Neural cell (in vitro differentiated cells): ENCODE results near the gene LINGO1. TPM values are rescaled to one million over a fixed set of nuclear protein-coding genes. Genes with fewer than 3 reads are reported as not detected.

Experiments used
- H2AFZ ChIP-seq: fragments of 200-600, 300-800 bp; sonication (generic), shearing (Covaris generic); 2 replicates; pipeline ENCODE4 v1.6.0; 2014; ENCODE audit warnings: low read depth, mild to moderate bottlenecking, antibody characterized with exemption, low read length, moderate library complexity
- H3F3A ChIP-seq: fragments of 200-600 bp; shearing (Covaris generic); 2 replicates; pipeline ENCODE4 v1.6.1; 2016; ENCODE audit warnings: mild to moderate bottlenecking, moderate library complexity, mixed read lengths, antibody characterized with exemption, low read length; ENCODE audit not compliant: insufficient read depth, poor library complexity, severe bottlenecking
- H3K27ac ChIP-seq: fragments of 200-600, 300-800 bp; sonication (generic), shearing (Covaris generic); 2 replicates; pipeline ENCODE4 v1.5.1; 2014; ENCODE audit warnings: mild to moderate bottlenecking, low read length, moderate library complexity
- H3K27me3 ChIP-seq: fragments of 300-800, 200-600 bp; sonication (generic), shearing (Covaris generic); 2 replicates; pipeline ENCODE4 v1.6.0; 2014; ENCODE audit warnings: mild to moderate bottlenecking, low read depth, low read length, moderate library complexity; ENCODE audit not compliant: insufficient read depth
- H3K36me3 ChIP-seq: fragments of 300-800, 200-600 bp; sonication (generic), shearing (Covaris generic); 2 replicates; pipeline ENCODE4 v1.5.1; 2014; ENCODE audit warnings: mild to moderate bottlenecking, antibody characterized with exemption, low read length, moderate library complexity; ENCODE audit not compliant: insufficient read depth
- H3K4me2 ChIP-seq: fragments of 300-800, 200-600 bp; sonication (generic), shearing (Covaris generic); 2 replicates; pipeline ENCODE4 v1.6.0; 2014; ENCODE audit warnings: mild to moderate bottlenecking, low read length
- H3K4me3 ChIP-seq: fragments of 300-800, 200-600 bp; sonication (generic), shearing (Covaris generic); 2 replicates; pipeline ENCODE4 v1.5.1; 2014; ENCODE audit warnings: mild to moderate bottlenecking, low read length, moderate library complexity
- H3K79me2 ChIP-seq: fragments of 200-600 bp; shearing (Covaris generic); replicated peaks from 2 replicates; pipeline ENCODE4 v1.6.0; 2014; ENCODE audit warnings: mild to moderate bottlenecking, low read length, moderate library complexity; ENCODE audit not compliant: insufficient read depth
- H3K9ac ChIP-seq: fragments of 300-800, 200-600 bp; sonication (generic), shearing (Covaris generic); 2 replicates; pipeline ENCODE4 v1.6.1; 2016; ENCODE audit warnings: mild to moderate bottlenecking, low read length, mixed read lengths
- H3K9me2 ChIP-seq: fragments of 200-600 bp; shearing (Covaris generic); 2 replicates; pipeline ENCODE4 v1.6.1; 2016; ENCODE audit warnings: mild to moderate bottlenecking, low read length, mixed read lengths; ENCODE audit not compliant: insufficient read depth
- H3K9me3 ChIP-seq: fragments of 200-600, 300-800 bp; sonication (generic), shearing (Covaris generic); 2 replicates; pipeline ENCODE4 v1.6.1; 2016; ENCODE audit warnings: mild to moderate bottlenecking, mixed run types, low read length, moderate library complexity, mixed read lengths
- H4K20me1 ChIP-seq: fragments of 200-600 bp; shearing (Covaris generic); 2 replicates; pipeline ENCODE4 v1.6.1; 2016; ENCODE audit warnings: mild to moderate bottlenecking, mixed run types; ENCODE audit not compliant: insufficient read depth
- CTCF ChIP-seq: fragments of 450-650 bp; IDR thresholded peaks from 2 replicates; pipeline ENCODE4 v1.5.1; 2014; ENCODE audit warnings: antibody characterized with exemption, mild to moderate bottlenecking, moderate library complexity; ENCODE audit not compliant: poor library complexity, severe bottlenecking
- EP300 ChIP-seq: fragments of 450-650 bp; conservative IDR thresholded peaks from 2 replicates; pipeline ENCODE4 v1.6.1; 2014; ENCODE audit warnings: antibody characterized with exemption, mild to moderate bottlenecking, moderate library complexity; ENCODE audit not compliant: poor library complexity, severe bottlenecking
- EZH2 ChIP-seq: fragments of 200-600, 300-800 bp; shearing (Covaris generic), sonication (generic); IDR thresholded peaks from 2 replicates; pipeline ENCODE4 v1.6.1; 2014; ENCODE audit warnings: antibody characterized with exemption, low read length, borderline replicate concordance, mild to moderate bottlenecking; ENCODE audit not compliant: insufficient read depth, poor library complexity, severe bottlenecking
- MXI1 ChIP-seq: fragments of 450-650 bp; conservative IDR thresholded peaks from 2 replicates; pipeline ENCODE4 v1.6.1; 2014; ENCODE audit warnings: antibody characterized with exemption, mild to moderate bottlenecking; ENCODE audit not compliant: poor library complexity, severe bottlenecking
- POLR2AphosphoS5 ChIP-seq: IDR thresholded peaks from 2 replicates; pipeline ENCODE4 v1.6.1; 2012
- RAD21 ChIP-seq: fragments of 450-650 bp; conservative IDR thresholded peaks from 2 replicates; pipeline ENCODE4 v1.6.1; 2014; ENCODE audit warnings: antibody characterized with exemption, mild to moderate bottlenecking, moderate library complexity
- SMC3 ChIP-seq: fragments of 450-650 bp; conservative IDR thresholded peaks from 2 replicates; pipeline ENCODE4 v1.6.1; 2014; ENCODE audit warnings: antibody characterized with exemption, mild to moderate bottlenecking, moderate library complexity; ENCODE audit not compliant: poor library complexity
- TAF1 ChIP-seq: IDR thresholded peaks from 2 replicates; pipeline ENCODE4 v1.6.1; 2012; ENCODE audit warnings: low read depth
- polyA plus RNA-seq: library from polyadenylated mRNA; depleted of rRNA; stranded (reverse); fragments of >200 nt; gene quantifications from 2 replicates; pipeline ENCODE4 v1.2.3, GENCODE V29; 2014
- TF ChIP-seq, protein P1 (sequence below): IDR thresholded peaks from 2 replicates; pipeline ENCODE4 v1.6.1; 2012; ENCODE audit warnings: borderline replicate concordance

The LINGO1 gene
- polyA plus RNA-seq, 1 donor from 2014 or later, result 34.4 TPM

- no peak overlapping the region for H3K27ac ChIP-seq
- H2AFZ ChIP-seq, result no peak overlapping the region
- no peaks in the 10 kb centered on the region for H3K9me2 ChIP-seq
- H3K4me2 ChIP-seq, result no peak overlapping the region
- no peaks in the 10 kb centered on the region for H3K9me3 ChIP-seq
- H3F3A ChIP-seq, result no peaks in the 10 kb centered on the region
- no peak overlapping the region for H3K4me3 ChIP-seq
- H3K9ac ChIP-seq, result no peak overlapping the region
- peaks cover 17% of the 10 kb centered on the region for H4K20me1 ChIP-seq
- H3K36me3 ChIP-seq, result no peaks in the 10 kb centered on the region
- H3K27me3 ChIP-seq, result no peaks in the 10 kb centered on the region
- peaks cover under 1% of the 10 kb centered on the region for H3K79me2 ChIP-seq
- TF ChIP-seq MXI1 (no peak), RAD21 (no peak), TAF1 (no peak), EP300 (no peak), POLR2AphosphoS5 (no peak), CTCF (no peak), EZH2 (no peak), SMC3 (no peak)
- TF ChIP-seq, protein P1, sequence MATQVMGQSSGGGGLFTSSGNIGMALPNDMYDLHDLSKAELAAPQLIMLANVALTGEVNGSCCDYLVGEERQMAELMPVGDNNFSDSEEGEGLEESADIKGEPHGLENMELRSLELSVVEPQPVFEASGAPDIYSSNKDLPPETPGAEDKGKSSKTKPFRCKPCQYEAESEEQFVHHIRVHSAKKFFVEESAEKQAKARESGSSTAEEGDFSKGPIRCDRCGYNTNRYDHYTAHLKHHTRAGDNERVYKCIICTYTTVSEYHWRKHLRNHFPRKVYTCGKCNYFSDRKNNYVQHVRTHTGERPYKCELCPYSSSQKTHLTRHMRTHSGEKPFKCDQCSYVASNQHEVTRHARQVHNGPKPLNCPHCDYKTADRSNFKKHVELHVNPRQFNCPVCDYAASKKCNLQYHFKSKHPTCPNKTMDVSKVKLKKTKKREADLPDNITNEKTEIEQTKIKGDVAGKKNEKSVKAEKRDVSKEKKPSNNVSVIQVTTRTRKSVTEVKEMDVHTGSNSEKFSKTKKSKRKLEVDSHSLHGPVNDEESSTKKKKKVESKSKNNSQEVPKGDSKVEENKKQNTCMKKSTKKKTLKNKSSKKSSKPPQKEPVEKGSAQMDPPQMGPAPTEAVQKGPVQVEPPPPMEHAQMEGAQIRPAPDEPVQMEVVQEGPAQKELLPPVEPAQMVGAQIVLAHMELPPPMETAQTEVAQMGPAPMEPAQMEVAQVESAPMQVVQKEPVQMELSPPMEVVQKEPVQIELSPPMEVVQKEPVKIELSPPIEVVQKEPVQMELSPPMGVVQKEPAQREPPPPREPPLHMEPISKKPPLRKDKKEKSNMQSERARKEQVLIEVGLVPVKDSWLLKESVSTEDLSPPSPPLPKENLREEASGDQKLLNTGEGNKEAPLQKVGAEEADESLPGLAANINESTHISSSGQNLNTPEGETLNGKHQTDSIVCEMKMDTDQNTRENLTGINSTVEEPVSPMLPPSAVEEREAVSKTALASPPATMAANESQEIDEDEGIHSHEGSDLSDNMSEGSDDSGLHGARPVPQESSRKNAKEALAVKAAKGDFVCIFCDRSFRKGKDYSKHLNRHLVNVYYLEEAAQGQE, result no peak
These were observed 18.9 kb downstream of the LINGO1 start for GRCh38 chr15:77613814-77614213.

DNA sequence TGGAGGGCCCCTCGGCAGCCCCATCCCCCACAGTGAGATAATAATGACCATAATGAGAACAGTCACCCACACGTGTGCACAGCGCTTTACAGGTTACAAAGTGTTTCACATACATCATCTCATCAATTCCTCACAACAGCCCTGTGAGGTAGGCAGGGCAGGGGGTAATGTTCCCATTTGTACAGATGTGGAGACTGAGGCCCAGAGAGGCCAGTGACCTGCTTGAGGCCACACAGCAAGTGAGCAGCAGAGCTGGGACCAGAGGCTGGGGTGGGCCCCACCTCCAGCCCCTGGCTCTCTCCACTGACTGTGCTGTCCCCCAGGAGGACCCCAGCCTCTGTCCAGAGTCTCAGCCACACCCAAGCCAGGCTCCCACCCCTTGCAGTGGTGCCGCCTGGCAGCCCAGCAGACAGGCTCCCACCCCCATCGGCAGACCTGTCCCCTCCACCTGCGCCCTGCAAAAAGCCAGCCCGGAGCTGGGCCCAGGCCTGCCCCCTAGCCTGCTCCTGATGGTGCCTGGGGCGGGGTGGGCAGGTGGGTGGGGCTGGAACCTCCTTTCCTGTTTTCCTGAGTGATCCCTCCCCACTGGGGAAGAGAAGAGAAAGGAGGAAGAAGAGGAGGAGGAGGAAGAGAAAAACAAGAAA is 19.6 kb downstream of the LINGO1 start:
- no peaks in the 10 kb centered on the region for H3K79me2 ChIP-seq
- H2AFZ ChIP-seq, result no peak overlapping the region
- H3K9me2 ChIP-seq, result no peaks in the 10 kb centered on the region
- no peak overlapping the region for H3K27ac ChIP-seq
- no peak overlapping the region for H3K4me3 ChIP-seq
- no peaks in the 10 kb centered on the region for H3K9me3 ChIP-seq
- TF ChIP-seq SMC3, result no peak
- no peak for TF ChIP-seq MXI1
- TF ChIP-seq TAF1, result no peak
- TF ChIP-seq EP300, result no peak
- no peak for TF ChIP-seq RAD21
- TF ChIP-seq, protein P1, result no peak
- no peak for TF ChIP-seq EZH2
- TF ChIP-seq POLR2AphosphoS5, result no peak
- TF ChIP-seq CTCF, result no peak
- H3K4me2 ChIP-seq, result no peak overlapping the region
- H4K20me1 ChIP-seq, result peaks cover 17% of the 10 kb centered on the region
- no peaks in the 10 kb centered on the region for H3K27me3 ChIP-seq
- no peaks in the 10 kb centered on the region for H3K36me3 ChIP-seq
- H3F3A ChIP-seq, result no peaks in the 10 kb centered on the region
- no peak overlapping the region for H3K9ac ChIP-seq
